ENCODE measurements around the gene SRBD1. TPM values are rescaled to one million over a fixed set of nuclear protein-coding genes. Genes with fewer than 3 reads are reported as not detected.

SRBD1 gene
- total and polyA plus RNA-seq, 10 donors: 4.6 to 57.8 (median 25.8) TPM

DNA sequence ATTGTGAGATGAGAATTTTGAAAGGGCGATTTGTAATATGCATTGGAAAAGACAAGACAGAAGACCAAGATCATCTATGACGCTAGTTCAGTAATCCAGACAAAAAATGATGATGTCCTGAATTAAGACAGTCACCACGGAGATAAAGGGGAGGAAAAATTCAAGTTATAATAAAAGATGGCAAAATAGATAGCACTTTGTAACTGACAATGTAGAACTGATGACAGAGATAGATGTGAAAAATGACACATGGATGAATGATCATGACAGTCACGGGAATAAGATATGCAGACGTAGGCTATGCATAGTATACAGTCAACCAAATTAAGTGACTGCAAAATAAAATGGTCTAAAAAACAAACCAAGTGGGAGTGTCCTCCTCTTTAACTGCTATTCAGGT lies 59.2 kb downstream of the SRBD1 start:
- TF ChIP-seq POLR2AphosphoS5 (IDR thresholded peaks at IDR 0.05): no peak
- Histone ChIP-seq H3K27me3 (replicated peaks in 1 of 7) (no peaks in the 10 kb centered on the region), H3K27ac (no peak overlapping the region), H3K36me3 (peaks cover 0 to 78% (median 18%) of the 10 kb centered on the region in 6 donors), H3K4me3 (no peak overlapping the region), H3K4me1 (no peaks in the 10 kb centered on the region), H3K9me3 (no peaks in the 10 kb centered on the region)
- DNase-seq: no peak
- WGBS, 5 donors: 95 to 97% (median 95%) methylated on average over 5 of the region's 5 CpGs
- intact Hi-C loops (cut with DNase I; ENCODE audit: low total_unique reads): no loop called here

DNA sequence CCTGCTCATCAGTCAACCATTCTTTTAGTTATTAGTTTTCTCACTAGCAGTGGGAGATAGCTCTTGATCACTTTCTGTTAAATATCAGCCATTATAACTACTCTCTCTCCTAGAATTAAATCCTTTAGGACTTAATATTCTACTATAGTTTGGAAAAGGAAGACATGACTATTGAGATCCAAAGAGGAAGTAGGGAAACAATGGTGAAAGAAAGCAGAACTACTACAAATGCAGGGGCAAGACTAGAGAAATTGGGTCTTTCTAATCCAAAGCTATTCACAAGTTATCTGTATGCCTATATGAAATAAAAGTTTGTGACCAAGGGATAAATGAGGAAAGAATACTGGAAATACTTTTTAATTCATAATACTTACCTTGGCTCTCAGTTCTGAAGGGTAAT lies 65.1 kb downstream of the SRBD1 start:
- peaks cover 0 to 18% (median 15%) of the 10 kb centered on the region in 8 donors for H3K9me3 ChIP-seq
- H3K36me3 ChIP-seq: peaks cover 11 to 92% (median 55%) of the 10 kb centered on the region in 6 donors
- TF ChIP-seq POLR2AphosphoS5 (IDR thresholded peaks at IDR 0.05): no peak
- no peak for TF ChIP-seq POLR2A (IDR thresholded peaks at IDR 0.05)
- TF ChIP-seq, protein P1, sequence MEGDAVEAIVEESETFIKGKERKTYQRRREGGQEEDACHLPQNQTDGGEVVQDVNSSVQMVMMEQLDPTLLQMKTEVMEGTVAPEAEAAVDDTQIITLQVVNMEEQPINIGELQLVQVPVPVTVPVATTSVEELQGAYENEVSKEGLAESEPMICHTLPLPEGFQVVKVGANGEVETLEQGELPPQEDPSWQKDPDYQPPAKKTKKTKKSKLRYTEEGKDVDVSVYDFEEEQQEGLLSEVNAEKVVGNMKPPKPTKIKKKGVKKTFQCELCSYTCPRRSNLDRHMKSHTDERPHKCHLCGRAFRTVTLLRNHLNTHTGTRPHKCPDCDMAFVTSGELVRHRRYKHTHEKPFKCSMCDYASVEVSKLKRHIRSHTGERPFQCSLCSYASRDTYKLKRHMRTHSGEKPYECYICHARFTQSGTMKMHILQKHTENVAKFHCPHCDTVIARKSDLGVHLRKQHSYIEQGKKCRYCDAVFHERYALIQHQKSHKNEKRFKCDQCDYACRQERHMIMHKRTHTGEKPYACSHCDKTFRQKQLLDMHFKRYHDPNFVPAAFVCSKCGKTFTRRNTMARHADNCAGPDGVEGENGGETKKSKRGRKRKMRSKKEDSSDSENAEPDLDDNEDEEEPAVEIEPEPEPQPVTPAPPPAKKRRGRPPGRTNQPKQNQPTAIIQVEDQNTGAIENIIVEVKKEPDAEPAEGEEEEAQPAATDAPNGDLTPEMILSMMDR (IDR thresholded peaks at IDR 0.05 in 8 of 11, conservative IDR thresholded peaks at IDR 0.05 in 3 of 11): no peak
- no peaks in the 10 kb centered on the region for H3K4me1 ChIP-seq
- H3K27ac ChIP-seq: no peak overlapping the region
- no peak for DNase-seq
- H3K27me3 ChIP-seq (replicated peaks in 1 of 7): no peaks in the 10 kb centered on the region
- no peak overlapping the region for H3K4me3 ChIP-seq
- intact Hi-C loops (cut with DNase I; ENCODE audit: low total_unique reads): no loop called here

DNA sequence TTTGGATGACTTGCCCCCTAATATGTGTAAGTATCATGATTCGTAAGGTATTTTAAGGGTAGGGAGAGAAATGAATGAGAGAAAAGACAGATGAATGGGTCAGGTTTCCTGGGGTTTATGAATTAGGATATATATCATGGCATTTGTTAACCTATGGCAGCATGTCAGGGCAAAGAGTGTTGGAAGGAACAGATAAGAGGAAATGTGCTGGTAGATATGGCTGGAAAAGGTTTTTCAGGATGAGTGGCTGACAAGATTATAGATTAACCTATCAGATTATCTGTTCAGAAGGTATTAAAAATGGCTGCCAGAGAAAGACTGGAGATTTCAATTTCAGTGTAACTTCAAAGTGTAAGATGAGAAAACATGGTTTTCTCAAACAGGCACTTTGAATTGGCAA lies 67.8 kb downstream of the SRBD1 start:
- no peak for TF ChIP-seq POLR2AphosphoS5 (IDR thresholded peaks at IDR 0.05)
- TF ChIP-seq, protein P1 (IDR thresholded peaks at IDR 0.05 in 8 of 11, conservative IDR thresholded peaks at IDR 0.05 in 3 of 11): no peak
- no peak for TF ChIP-seq POLR2A (IDR thresholded peaks at IDR 0.05)
- Histone ChIP-seq H3K27me3 (replicated peaks in 1 of 7) (no peaks in the 10 kb centered on the region), H3K4me3 (no peak overlapping the region), H3K27ac (no peak overlapping the region), H3K9me3 (peaks cover 0 to 22% (median 18%) of the 10 kb centered on the region in 8 donors), H3K36me3 (peaks cover 11 to 95% (median 53%) of the 10 kb centered on the region in 6 donors), H3K4me1 (no peaks in the 10 kb centered on the region)
- intact Hi-C loops (cut with DNase I; ENCODE audit: low total_unique reads): no loop called here
- WGBS, 5 donors: 96 to 100% (median 98%) methylated on average over 1 of the region's 1 CpG
- DNase-seq: no peak

DNA sequence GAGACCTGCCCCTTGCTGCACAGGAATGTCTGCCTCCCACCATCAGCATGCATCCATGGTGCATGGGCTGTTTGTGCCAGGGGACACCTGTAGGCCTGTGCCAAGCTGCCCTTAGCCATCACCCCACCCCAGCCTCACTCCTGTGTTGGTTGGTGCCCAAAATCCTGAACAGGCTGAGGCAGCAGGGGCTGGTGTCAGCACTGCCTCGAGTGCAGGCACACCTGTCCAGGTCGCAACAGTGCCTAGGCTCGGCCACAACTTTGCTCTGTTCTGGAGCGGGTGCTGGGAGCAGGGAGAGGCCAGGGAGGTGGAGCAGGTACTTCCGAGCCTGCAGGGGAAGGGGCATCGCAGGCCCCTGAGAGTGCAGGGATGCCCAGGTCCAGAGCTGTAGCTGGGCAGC lies 69.1 kb downstream of the SRBD1 start:
- WGBS, 5 donors: 94 to 100% (median 98%) methylated on average over 3 to 6 of the region's 6 CpGs
- no peaks in the 10 kb centered on the region for H3K27me3 ChIP-seq (replicated peaks in 1 of 7)
- TF ChIP-seq, protein P1 (IDR thresholded peaks at IDR 0.05 in 8 of 11, conservative IDR thresholded peaks at IDR 0.05 in 3 of 11): no peak
- peak in 1 of 3 donors; percentile 14 for TF ChIP-seq POLR2AphosphoS5 (IDR thresholded peaks at IDR 0.05)
- no peak for TF ChIP-seq POLR2A (IDR thresholded peaks at IDR 0.05)
- H3K9me3 ChIP-seq: peaks cover 0 to 22% (median 18%) of the 10 kb centered on the region in 8 donors
- intact Hi-C loops (cut with DNase I; ENCODE audit: low total_unique reads): no loop called here
- peak; percentile 52 for DNase-seq
- H3K36me3 ChIP-seq: peaks cover 11 to 98% (median 50%) of the 10 kb centered on the region in 6 donors
- H3K4me1 ChIP-seq: no peaks in the 10 kb centered on the region
- H3K4me3 ChIP-seq: no peak overlapping the region
- H3K27ac ChIP-seq: no peak overlapping the region

DNA sequence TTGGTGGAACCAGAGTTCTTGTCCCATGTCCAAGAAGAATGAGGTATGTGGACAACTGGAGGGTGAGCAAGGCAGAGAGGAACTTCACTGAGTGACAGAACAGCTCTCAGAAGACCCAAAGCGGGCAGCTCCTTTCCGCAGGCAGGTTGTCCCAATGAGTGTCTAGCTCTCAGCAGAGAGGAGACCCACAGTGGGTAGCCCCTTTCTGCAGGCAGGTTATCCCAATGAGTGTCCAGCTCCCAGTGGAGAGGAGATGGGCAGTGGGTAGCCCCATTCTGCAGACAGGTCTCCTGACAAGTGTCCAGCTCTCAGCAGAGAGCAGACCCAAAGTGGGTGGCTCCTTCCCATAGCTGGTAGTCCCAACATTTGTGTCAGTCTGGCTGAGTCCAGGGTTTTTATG lies 69.6 kb downstream of the SRBD1 start:
- Histone ChIP-seq H3K9me3 (peaks cover 0 to 22% (median 18%) of the 10 kb centered on the region in 8 donors), H3K27me3 (replicated peaks in 1 of 7) (no peaks in the 10 kb centered on the region), H3K4me1 (no peaks in the 10 kb centered on the region), H3K27ac (no peak overlapping the region), H3K4me3 (no peak overlapping the region), H3K36me3 (peaks cover 10 to 97% (median 45%) of the 10 kb centered on the region in 6 donors)
- no peak for DNase-seq
- intact Hi-C loops (cut with DNase I; ENCODE audit: low total_unique reads): no loop called here
- 88 to 100% (median 100%) methylated on average over 2 of the region's 2 CpGs for WGBS, 5 donors
- TF ChIP-seq POLR2AphosphoS5 (IDR thresholded peaks at IDR 0.05) (no peak), POLR2A (IDR thresholded peaks at IDR 0.05) (no peak)
- TF ChIP-seq, protein P1 (IDR thresholded peaks at IDR 0.05 in 8 of 11, conservative IDR thresholded peaks at IDR 0.05 in 3 of 11): no peak

Data from spleen (tissue), 11 donors.